Esophagus muscularis mucosa (tissue), 4 donors: Measurements from ENCODE around the gene GALNT1.

Source experiments
- EP300 ChIP-seq: sonication (generic); formaldehyde crosslinking; IDR thresholded peaks from one replicate; pipeline ENCODE4 v1.6.1; 2017; ENCODE audit warnings: antibody characterized with exemption
- POLR2A ChIP-seq: fragments of 450-650 bp; IDR thresholded peaks from one replicate; pipeline ENCODE4 v1.6.1; 2017; ENCODE audit warnings: antibody characterized with exemption, moderate library complexity, mild to moderate bottlenecking, low read depth
- POLR2AphosphoS5 ChIP-seq, 2 donors: sonication (generic); formaldehyde crosslinking; IDR thresholded peaks; one replicate each; pipeline ENCODE4 v1.6.1; 2017; ENCODE audit warnings: antibody characterized with exemption in 2 of 2
- TF ChIP-seq, protein P1 (sequence below), 3 experiments: fragments of 200-600 bp in 2 of 3; fragments of 450-650 bp in 1 of 3; sonication (generic) in 2 of 3; IDR thresholded peaks; one replicate each; pipeline ENCODE4 v1.5.1; 2017 to 2019; ENCODE audit warnings: antibody characterized with exemption in 3 of 3, mild to moderate bottlenecking in 2 of 3, moderate library complexity in 1 of 3

DNA sequence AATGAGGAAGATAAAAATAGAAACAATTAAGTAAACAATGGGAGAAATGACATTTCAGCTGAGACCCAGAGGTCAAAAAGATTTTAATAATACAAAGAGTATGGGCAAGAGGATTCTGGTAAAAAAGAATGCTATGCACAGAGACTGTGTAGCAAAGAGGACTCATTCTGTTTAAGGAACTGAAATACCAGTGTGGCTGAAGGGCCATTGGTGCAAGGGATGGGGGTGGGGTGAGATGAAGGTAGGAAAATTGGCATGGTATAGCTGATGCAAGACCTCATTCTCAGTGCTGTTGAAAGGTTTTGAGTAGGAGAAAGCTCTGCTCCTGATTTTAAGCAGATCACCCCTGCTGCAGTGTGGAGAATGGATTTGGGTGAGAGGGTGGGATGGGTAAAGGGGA lies 10.8 kb downstream of the GALNT1 start:
- TF ChIP-seq, protein P1, sequence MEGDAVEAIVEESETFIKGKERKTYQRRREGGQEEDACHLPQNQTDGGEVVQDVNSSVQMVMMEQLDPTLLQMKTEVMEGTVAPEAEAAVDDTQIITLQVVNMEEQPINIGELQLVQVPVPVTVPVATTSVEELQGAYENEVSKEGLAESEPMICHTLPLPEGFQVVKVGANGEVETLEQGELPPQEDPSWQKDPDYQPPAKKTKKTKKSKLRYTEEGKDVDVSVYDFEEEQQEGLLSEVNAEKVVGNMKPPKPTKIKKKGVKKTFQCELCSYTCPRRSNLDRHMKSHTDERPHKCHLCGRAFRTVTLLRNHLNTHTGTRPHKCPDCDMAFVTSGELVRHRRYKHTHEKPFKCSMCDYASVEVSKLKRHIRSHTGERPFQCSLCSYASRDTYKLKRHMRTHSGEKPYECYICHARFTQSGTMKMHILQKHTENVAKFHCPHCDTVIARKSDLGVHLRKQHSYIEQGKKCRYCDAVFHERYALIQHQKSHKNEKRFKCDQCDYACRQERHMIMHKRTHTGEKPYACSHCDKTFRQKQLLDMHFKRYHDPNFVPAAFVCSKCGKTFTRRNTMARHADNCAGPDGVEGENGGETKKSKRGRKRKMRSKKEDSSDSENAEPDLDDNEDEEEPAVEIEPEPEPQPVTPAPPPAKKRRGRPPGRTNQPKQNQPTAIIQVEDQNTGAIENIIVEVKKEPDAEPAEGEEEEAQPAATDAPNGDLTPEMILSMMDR (IDR thresholded peaks at IDR 0.05) = no peak
- no peak for TF ChIP-seq POLR2AphosphoS5 (IDR thresholded peaks at IDR 0.05)
- TF ChIP-seq POLR2A = no peak
- TF ChIP-seq EP300 = no peak
